Suppressor macrophage (primary cell): Measurements from ENCODE around the gene LMCD1.

Experiments
- DNase-seq, 4 experiments: peaks; one replicate each; pipeline ENCODE4 v3.0.0-alpha.2; 2020 to 2022

The LMCD1 gene

DNA sequence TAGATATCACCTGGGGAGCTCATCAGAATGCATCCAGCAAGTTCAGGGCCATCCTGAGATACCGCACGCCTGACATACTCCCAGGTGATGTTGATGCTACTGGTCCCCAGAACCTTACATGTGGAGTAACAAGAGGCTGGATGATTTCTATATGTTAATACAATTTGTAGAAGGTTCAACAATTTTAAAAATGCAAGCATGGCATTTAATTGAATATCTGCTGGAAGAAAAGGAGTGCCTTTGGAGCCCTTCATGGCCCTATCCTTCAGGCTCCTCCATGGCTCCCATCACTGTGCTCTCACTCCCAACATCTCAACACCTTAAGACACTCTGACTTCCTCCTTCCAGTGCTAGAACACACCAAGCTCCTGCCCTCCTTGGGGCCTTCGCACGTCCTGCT, 36.6 kb downstream of the LMCD1 start:
- DNase-seq = no peak

DNA sequence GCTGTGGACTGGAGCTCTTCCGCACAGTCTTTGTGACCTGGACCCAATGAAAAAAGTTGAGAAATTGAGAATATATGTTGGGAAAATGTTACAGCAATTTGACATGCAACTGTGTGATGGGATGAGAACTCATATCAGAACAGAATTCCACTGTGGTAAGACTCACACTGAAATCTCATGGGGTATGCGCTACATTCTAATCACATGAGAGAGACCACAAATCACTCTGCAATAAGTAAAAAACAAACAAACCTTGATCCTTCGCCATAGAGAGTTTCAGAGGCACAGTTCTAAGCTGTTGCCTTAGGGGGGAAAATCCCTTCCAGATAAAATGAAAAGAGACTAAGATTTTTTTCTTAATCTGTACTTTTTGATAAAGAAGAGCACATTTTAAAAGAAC, 37.3 kb downstream of the LMCD1 start:
- no peak for DNase-seq

GRCh38 chr3:8539419-8539818, 37.8 kb downstream of the LMCD1 start:
- DNase-seq = no peak

DNA sequence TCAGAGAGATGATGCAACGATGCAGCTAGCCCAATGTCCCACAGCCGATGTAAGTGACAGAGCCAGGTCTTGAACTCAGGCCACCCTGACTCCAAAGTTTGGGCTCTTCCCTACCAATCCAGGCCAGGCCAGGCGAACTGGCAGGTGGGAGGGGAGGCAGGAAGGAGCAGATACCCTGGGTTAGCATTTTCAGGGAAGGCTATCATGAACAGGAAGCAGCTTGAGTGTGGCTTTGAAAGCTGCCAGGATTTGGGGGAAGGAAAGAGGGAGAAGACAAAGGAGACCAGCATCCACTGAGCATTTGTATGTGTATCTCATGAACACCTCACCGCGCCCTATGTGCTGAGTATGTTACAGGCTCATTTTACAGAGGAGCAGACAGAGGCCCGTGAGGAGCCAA, 38.8 kb downstream of the LMCD1 start:
- no peak for DNase-seq

DNA sequence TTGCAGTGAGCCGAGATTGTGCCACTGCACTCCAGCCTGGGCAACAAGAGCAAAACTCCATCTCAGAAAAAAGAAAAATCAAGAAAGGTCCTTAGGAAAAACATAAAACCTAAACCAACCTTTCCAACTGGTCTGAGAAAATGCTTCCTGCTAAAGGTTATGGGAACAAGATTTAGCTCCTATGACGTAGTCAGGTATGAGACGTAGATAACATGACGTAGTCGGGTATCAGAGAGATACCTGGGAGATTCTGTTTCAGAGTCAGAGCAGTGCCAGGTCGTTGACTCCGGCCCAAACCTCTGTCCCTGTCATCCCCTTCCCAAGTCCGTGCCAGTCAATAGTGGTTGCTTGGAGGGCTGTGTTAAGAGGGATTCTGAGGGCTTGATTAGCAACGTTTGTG, 39.9 kb downstream of the LMCD1 start:
- no peak for DNase-seq

DNA sequence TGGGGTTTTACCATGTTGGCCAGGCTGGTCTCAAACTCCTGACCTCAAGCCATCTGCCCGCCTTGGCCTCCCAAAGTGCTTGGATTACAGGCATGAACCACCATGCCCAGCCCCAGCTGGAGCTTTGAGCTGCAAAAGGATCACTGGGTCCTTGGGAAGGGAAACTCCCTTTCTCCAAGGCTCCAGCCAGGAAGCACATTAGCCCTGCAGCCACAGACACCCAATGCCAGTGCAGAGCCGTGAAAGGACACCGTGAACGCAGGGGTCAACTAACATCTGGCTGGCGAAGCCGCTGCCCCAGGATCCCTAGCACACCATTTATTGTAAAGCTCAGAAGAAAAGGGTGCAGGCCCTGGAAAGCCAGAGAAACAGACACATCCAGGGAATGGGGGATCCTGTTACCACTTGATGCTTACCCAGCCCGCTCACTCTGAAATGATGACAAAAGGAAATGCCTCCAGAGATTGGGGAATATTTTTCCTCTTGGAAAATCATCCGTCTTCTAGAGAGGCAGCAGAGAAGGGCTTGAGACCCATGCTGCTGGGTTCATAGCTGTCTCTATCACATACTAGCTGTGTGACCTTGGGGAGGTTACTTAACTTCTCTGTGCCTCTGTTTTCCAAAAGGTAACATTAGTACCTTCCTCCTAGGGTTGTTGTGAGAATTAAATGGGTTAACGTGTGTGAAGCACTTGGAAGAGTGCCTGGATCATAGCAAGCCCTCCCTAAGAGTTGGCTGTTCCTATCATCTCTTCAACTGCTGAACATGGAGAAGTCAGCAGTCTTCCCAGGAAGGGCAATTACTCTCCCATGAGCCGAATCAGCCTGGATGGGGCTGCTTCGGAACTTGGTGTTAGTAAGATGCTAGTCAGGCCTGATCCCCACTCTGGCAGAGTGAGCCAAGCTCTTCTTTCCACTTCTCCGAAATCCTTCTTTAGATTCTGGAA, 40.8 kb downstream of the LMCD1 start:
- no peak for DNase-seq

DNA sequence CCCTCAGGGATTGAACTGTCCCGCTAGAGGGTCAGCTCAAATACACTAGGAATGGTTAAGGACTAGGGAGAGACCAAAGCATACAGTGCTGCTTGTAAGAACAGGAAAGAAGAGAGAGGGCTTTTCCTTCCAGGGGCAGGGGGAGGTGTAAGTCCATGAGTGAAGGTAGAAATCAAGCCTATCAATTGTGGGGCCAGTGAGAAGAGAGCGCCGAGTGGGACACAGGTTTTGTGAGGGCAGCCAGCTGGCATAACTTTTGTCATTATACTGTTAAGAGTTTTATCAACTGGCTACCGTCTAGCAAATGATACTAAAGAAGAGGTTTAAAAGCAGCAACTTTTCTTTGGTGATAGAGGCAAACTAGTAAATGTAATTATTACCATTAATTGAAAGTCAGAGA, 45.0 kb downstream of the LMCD1 start:
- no peak for DNase-seq

- no peak for DNase-seq
Observed at GRCh38 chr3:8548502-8549275, 47.1 kb downstream of the LMCD1 start.

DNA sequence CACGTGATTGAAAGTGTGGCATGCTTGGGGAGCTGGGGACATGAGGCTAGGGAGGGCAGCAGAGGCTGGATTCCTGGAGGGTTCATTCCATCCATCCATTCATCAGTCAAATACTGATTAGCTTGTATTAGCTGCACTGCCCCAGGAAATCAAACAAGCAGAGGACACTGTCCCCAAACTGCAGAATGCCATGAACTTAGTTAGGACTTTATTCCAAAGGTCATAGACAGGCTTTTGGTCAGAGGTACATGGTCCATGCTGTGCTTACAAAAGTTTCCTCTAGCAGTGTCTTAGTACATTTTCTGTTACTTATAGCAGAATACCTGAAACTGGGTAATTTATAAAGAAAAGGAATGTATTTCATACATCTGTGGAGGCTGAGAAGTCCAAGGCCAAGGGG, 47.7 kb downstream of the LMCD1 start:
- no peak for DNase-seq

DNA sequence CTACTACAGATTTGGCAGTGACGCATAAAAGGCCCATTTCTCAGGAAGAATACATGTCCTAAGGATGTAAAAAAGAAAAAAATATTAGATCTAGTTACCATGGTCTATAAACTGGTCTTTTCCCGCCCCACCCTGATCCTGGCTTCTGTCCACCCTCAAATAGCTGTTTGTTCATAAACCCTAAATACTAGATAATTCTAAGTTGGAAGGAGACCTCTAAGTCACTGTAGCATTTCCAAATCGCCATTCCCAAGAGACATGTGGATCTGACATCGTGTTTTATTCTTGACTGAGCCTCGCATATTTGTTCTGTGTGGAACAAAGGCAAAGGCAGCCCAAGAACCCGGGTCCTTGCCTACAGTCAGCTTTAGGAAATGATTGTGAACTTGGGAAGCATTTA, 49.0 kb downstream of the LMCD1 start:
- DNase-seq = no peak

- no peak for DNase-seq
Observed at GRCh38 chr3:8552223-8552762, 50.7 kb downstream of the LMCD1 start.

GRCh38 chr3:8553405-8553804, 51.8 kb downstream of the LMCD1 start:
- DNase-seq = no peak

DNA sequence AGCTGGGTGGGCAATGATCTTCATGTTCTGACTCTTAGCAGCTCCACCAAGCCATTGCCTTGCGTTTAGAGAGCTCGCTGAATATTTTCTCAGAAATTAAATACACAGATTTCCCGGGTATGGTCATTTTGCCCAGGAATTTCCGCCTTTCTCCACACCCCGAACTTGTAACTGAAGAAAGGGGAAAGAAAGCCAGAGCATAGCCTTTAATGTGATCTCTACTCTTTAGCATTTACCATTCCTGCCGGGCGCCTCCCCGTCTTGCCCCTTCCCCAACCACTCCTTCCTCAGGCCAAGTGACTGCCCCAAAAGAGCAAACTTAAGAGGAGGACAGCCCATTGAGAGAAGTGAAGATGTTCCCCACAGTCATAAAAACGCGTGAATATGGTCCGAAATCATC, 53.1 kb downstream of the LMCD1 start:
- no peak for DNase-seq

GRCh38 chr3:8555113-8555661, 53.6 kb downstream of the LMCD1 start:
- no peak for DNase-seq

DNA sequence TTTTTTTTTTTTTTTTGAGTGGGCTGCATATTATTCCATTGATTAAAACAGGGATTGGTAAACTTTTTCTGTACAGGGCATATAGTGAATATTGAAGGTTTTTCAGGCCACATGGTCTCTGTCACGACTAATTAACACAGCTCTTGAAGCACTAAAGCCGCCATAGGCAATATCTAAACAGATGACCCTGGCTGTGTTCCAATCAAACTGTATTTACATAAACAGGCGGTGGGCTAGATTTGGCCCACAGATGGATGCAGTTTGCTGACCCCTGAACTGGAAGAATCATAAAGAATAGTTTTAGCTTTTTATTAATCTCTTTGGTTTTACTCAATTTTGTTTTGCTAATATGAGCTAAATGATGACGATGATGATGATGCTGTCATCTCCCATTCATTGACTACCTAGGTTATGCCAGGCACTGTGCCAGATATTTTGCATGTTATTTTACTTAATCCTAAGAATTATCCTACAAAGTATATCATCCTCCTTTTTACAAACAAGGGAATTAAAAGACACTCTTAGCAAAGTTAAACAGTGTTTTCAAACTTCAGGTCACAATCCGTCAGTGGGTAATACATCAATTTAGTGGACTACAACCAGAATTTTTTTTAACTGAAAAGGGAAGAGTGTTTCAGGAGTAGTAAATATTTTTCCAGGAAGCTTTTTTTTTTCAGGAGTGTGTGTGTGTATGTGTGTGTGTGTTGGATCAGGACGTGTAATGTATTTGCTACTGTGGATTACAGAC, 54.3 kb downstream of the LMCD1 start:
- DNase-seq = no peak

GRCh38 chr3:8556473-8556869, 54.8 kb downstream of the LMCD1 start:
- DNase-seq = no peak

- DNase-seq = no peak
Observed at GRCh38 chr3:8557298-8557697, 55.7 kb downstream of the LMCD1 start.

DNA sequence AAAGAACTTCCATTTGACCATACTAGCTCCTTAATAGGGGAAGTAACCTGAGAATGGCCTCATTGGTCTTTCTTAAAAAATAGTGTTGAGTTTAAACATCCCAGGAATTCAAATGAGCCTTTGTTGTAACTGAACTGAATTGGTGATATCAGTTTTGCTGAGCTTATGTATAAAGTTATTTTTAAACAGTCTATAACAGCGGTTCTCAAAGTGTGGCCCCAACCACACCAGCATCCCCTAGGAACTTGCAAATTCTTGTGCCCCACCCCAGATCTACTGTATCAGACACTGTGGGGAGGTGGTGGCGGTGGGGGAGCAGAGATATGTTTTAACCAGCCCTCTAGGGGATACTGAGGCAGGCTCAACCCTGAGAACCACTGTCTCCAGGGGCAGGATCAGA, 57.0 kb downstream of the LMCD1 start:
- DNase-seq = no peak

DNA sequence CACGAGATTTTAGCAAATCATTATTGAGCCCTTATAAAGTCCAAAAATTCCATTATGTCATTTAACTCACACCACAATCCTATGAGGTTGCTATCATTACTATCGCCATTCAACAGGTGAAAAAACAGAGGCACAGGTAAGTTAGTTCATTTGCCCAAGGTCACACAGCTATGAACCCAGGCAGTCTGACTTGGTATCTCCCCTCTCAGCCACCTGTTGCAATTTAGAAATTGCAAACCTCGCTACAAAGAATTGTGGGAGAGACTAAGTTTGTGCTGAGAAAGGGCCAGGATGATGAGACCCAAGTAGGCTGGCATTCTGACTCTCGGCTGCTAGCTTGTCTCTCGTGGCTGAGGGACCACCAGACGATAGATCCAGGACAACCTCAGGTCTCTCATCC, 57.7 kb downstream of the LMCD1 start:
- no peak for DNase-seq

- DNase-seq = no peak
Observed at GRCh38 chr3:8560366-8561007, 58.9 kb downstream of the LMCD1 start.

DNA sequence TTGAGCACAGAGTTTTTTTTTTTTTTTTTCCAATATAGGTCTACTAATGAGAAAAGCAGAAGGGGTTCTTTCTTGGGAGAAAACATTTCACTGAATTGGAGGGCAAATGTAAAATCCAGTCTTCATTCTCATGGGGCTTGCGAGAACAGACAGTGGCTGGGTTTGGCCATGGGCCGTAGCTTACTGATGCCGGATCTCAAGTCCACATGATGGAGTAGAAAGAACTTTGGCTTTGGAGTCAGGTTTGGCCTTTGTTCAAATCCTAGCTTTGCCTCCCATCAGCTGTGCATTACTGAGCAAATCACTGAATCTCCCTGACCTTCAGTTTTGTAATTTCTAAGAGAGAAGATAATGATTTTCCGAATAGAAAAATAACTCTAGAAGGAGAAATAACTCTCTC, 59.7 kb downstream of the LMCD1 start:
- DNase-seq = no peak

DNA sequence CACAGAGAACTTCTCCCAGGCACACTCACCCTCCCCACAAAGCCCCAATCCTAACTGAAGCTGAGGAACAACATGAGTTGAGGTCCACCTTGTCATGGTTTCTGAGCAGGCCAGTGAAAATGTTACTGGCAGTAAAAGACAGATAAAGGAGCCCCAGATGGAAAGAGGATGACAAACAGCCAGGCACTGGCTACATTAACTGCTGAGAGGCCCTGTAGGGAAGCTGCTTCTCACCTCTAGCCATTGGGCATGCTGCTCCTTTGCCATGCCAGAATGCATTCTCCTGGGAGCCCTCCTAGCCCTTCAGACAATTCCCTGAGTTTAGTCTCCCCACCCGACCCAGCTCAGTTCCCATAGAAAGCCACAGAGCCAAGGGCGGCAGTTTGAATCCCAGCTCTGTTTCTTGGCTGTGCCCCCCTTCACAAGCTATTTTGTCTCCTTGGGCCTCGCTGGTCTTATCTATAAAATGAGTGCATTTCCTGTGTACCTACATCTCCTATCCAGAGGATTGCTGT, 60.5 kb downstream of the LMCD1 start:
- no peak for DNase-seq
